ENCODE results near the gene TAMM41.

DNA sequence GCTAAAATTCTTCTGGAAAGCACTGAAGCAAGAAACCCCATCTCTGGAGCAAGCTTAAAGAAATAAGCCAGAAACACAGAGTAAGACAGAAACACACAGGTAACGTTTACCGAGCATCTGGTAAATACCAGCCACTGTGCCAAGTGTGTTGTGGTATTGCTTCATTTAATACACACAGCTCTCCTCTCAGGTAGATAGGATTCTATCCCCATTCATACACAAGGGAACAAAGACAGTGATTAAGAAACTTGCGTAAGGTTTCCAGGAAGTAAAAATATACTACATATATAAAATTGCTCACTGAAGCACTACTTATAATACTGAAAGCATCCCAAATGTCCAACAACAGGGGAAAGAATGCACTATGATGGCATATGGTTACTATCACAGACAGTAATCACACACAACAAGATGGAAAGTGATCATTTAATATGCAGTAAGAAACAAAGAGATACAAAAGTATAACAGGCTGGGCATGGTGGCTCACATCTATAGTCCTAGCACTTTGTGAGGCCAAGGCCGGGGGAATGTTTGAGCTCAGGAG lies 27.5 kb downstream of the TAMM41 start:
- TF ChIP-seq, protein P1, sequence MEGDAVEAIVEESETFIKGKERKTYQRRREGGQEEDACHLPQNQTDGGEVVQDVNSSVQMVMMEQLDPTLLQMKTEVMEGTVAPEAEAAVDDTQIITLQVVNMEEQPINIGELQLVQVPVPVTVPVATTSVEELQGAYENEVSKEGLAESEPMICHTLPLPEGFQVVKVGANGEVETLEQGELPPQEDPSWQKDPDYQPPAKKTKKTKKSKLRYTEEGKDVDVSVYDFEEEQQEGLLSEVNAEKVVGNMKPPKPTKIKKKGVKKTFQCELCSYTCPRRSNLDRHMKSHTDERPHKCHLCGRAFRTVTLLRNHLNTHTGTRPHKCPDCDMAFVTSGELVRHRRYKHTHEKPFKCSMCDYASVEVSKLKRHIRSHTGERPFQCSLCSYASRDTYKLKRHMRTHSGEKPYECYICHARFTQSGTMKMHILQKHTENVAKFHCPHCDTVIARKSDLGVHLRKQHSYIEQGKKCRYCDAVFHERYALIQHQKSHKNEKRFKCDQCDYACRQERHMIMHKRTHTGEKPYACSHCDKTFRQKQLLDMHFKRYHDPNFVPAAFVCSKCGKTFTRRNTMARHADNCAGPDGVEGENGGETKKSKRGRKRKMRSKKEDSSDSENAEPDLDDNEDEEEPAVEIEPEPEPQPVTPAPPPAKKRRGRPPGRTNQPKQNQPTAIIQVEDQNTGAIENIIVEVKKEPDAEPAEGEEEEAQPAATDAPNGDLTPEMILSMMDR (IDR thresholded peaks at IDR 0.05; ENCODE audit: poor library complexity), result no peak
- TF ChIP-seq EZH2 (IDR thresholded peaks at IDR 0.05; ENCODE audit: borderline replicate concordance) (no peak), EZH2phosphoT487 (IDR thresholded peaks at IDR 0.05; ENCODE audit: low read depth, severe bottlenecking, unreplicated experiment) (no peak)
